HG03520 (cell line): Measurements from ENCODE around the gene RARG.
"Not testable (repeated sequence)": the region's sequence is repeated elsewhere in the genome, so short reads cannot be mapped to it uniquely, and the experiment has no call there.

Experiments
- ATAC-seq: cut with Tn5 transposase; IDR thresholded peaks from one replicate; pipeline ENCODE4 v1.9.1; 2021; ENCODE audit warnings: mild to moderate bottlenecking, moderate library complexity; ENCODE audit not compliant: unreplicated experiment

The RARG gene

GRCh38 chr12:53211476-53212381, 20.3 kb downstream of the RARG start:
- no peak for ATAC-seq

GRCh38 chr12:53210843-53211242, 21.2 kb downstream of the RARG start:
- no peak for ATAC-seq

- peak; percentile 26 for ATAC-seq
Measured at GRCh38 chr12:53208877-53209463, 23.0 kb downstream of the RARG start.

- ATAC-seq, result no peak
Measured at GRCh38 chr12:53208435-53208834, 23.6 kb downstream of the RARG start.

GRCh38 chr12:53207042-53207441, 25.0 kb downstream of the RARG start, which contains the start of gene ITGB7:
Gene ITGB7 (minus strand): TSS chr12:53207251. CDS start chr12:53200443, 6,808 bp downstream.
- ATAC-seq, result no peak

GRCh38 chr12:53205747-53206419, 26.1 kb downstream of the RARG start:
- ATAC-seq, result peak; percentile 63

GRCh38 chr12:53204351-53204750, 27.7 kb downstream of the RARG start:
- ATAC-seq, result no peak

- ATAC-seq, result not testable (repeated sequence)
Measured at GRCh38 chr12:53202316-53202715, 29.7 kb downstream of the RARG start.

GRCh38 chr12:53201639-53202038, 30.4 kb downstream of the RARG start:
- no peak for ATAC-seq

- no peak for ATAC-seq
Measured at GRCh38 chr12:53201177-53201541, 30.9 kb downstream of the RARG start.

- no peak for ATAC-seq
Measured at GRCh38 chr12:53200458-53201176, 31.4 kb downstream of the RARG start.

- no peak for ATAC-seq
Measured at GRCh38 chr12:53200107-53200457, 31.9 kb downstream of the RARG start.

GRCh38 chr12:53199700-53200099, 32.3 kb downstream of the RARG start:
- ATAC-seq, result no peak

GRCh38 chr12:53198486-53199110, 33.4 kb downstream of the RARG start:
- ATAC-seq, result no peak

GRCh38 chr12:53197011-53197640, 34.9 kb downstream of the RARG start:
- no peak for ATAC-seq

- no peak for ATAC-seq
Measured at GRCh38 chr12:53196486-53196885, 35.5 kb downstream of the RARG start.

- ATAC-seq, result no peak
Measured at GRCh38 chr12:53195516-53196420, 36.2 kb downstream of the RARG start.

- no peak for ATAC-seq
Measured at GRCh38 chr12:53194973-53195372, 37.0 kb downstream of the RARG start.
